Activated CD4-positive, alpha-beta T cell treated with anti-CD3 and anti-CD28 coated beads, Interleukin-2, amount 50 U/mL, for 1 hour (primary cell): Measurements from ENCODE around the gene MDP1.
"Not testable (repeated sequence)": the region's sequence is repeated elsewhere in the genome, so short reads cannot be mapped to it uniquely, and the experiment has no call there.

Experiments
- DNase-seq: peaks from one replicate; pipeline ENCODE4 v3.0.0-alpha.2; 2020

MDP1 gene

GRCh38 chr14:24249230-24250021 lies 33.6 kb upstream of the MDP1 start:
- DNase-seq = no peak

GRCh38 chr14:24247422-24247821 lies 31.6 kb upstream of the MDP1 start:
- no peak for DNase-seq

GRCh38 chr14:24246765-24247212 lies 30.9 kb upstream of the MDP1 start:
- peak; percentile 6 for DNase-seq

- not testable (repeated sequence) for DNase-seq
These were observed 29.5 kb upstream of the MDP1 start for GRCh38 chr14:24245350-24245749.

GRCh38 chr14:24243336-24243836 lies 27.5 kb upstream of the MDP1 start:
- no peak for DNase-seq

- peak; percentile 94 for DNase-seq
These were observed 26.1 kb upstream of the MDP1 start for GRCh38 chr14:24241829-24242443.

- no peak for DNase-seq
These were observed 24.4 kb upstream of the MDP1 start for GRCh38 chr14:24240110-24240918.

GRCh38 chr14:24238527-24239037 lies 22.7 kb upstream of the MDP1 start:
- DNase-seq = no peak

GRCh38 chr14:24238123-24238522 lies 22.3 kb upstream of the MDP1 start:
- no peak for DNase-seq

GRCh38 chr14:24237463-24237955 lies 21.6 kb upstream of the MDP1 start:
- DNase-seq = no peak

GRCh38 chr14:24236689-24237462 lies 21.0 kb upstream of the MDP1 start:
- DNase-seq = no peak

GRCh38 chr14:24235804-24236688 lies 20.2 kb upstream of the MDP1 start:
- DNase-seq = no peak

GRCh38 chr14:24234095-24235005 lies 18.5 kb upstream of the MDP1 start:
- DNase-seq = no peak

- no peak for DNase-seq
These were observed 17.6 kb upstream of the MDP1 start for GRCh38 chr14:24233538-24233866.

GRCh38 chr14:24232645-24233537 lies 17.0 kb upstream of the MDP1 start, which contains the start of gene GMPR2:
TSS of gene GMPR2 (plus strand) at chr14:24232929. CDS start at chr14:24233254, 325 bp downstream.
- DNase-seq = no peak

GRCh38 chr14:24232121-24232644 lies 16.3 kb upstream of the MDP1 start, which contains the start of gene NEDD8:
TSS of gene NEDD8 (minus strand) at chr14:24232367. CDS start at chr14:24232267, 100 bp downstream.
- DNase-seq = peak; percentile 84

GRCh38 chr14:24231263-24232120 lies 15.6 kb upstream of the MDP1 start:
- no peak for DNase-seq
